Suprapubic skin (tissue), 4 donors: ENCODE data around the gene FDX1. TPM values are rescaled to one million over a fixed set of nuclear protein-coding genes. Genes with fewer than 3 reads are reported as not detected.

Experiments
- DNase-seq, 2 donors: peaks; one replicate each; pipeline ENCODE4 v3.0.0-alpha.2; 2019; ENCODE audit warnings: low spot score in 2 of 2
- H3K27ac ChIP-seq: fragments of 200-600 bp; sonication (generic); one replicate; pipeline ENCODE4 v1.5.1; 2019
- H3K27me3 ChIP-seq: fragments of 200-600 bp; sonication (generic); one replicate; pipeline ENCODE4 v1.5.1; 2019
- H3K36me3 ChIP-seq: fragments of 200-600 bp; sonication (generic); one replicate; pipeline ENCODE4 v1.5.1; 2019
- H3K4me1 ChIP-seq: fragments of 200-600 bp; sonication (generic); one replicate; pipeline ENCODE4 v1.5.1; 2019
- H3K4me3 ChIP-seq: fragments of 200-600 bp; sonication (generic); one replicate; pipeline ENCODE4 v1.5.1; 2019; ENCODE audit warnings: mild to moderate bottlenecking
- H3K9me3 ChIP-seq: fragments of 200-600 bp; sonication (generic); one replicate; pipeline ENCODE4 v1.5.1; 2019
- EP300 ChIP-seq: sonication (generic); formaldehyde crosslinking; IDR thresholded peaks from one replicate; pipeline ENCODE4 v1.6.1; 2017; ENCODE audit warnings: antibody characterized with exemption
- POLR2A ChIP-seq, 2 donors: fragments of 450-650 bp; IDR thresholded peaks; one replicate each; pipeline ENCODE4 v1.6.1; 2017; ENCODE audit warnings: antibody characterized with exemption in 2 of 2, mild to moderate bottlenecking in 2 of 2, moderate library complexity in 2 of 2
- POLR2AphosphoS5 ChIP-seq, 3 donors: sonication (generic); formaldehyde crosslinking; IDR thresholded peaks; one replicate each; pipeline ENCODE4 v1.6.1; 2017; ENCODE audit warnings: antibody characterized with exemption in 3 of 3
- WGBS: methylation state at CpG from one replicate; pipeline ENCODE4 v1.1.5; 2018; 5-methylcytosine and 5-hydroxymethylcytosine counted together
- total RNA-seq, 4 donors: library from RNA; depleted of rRNA; stranded (reverse); fragments of >200 nt; gene quantifications; one replicate each; pipeline ENCODE4 v1.1.0, GENCODE V29; 2016
- TF ChIP-seq, protein P1 (sequence below), 2 donors: fragments of 200-600 bp in 1 of 2; fragments of 450-650 bp in 1 of 2; sonication (generic) in 1 of 2; IDR thresholded peaks; one replicate each; pipeline ENCODE4 v1.5.1; 2016 to 2019; ENCODE audit warnings: antibody characterized with exemption in 2 of 2, mild to moderate bottlenecking in 1 of 2, moderate library complexity in 1 of 2

Gene FDX1
- total RNA-seq, 4 donors from 2014 or later: 6.0 to 14.6 (median 8.7) TPM

GRCh38 chr11:110512026-110512425 lies 82.3 kb downstream of the FDX1 start:
- Histone ChIP-seq H3K9me3 (no peaks in the 10 kb centered on the region), H3K36me3 (no peaks in the 10 kb centered on the region), H3K4me3 (no peak overlapping the region), H3K27me3 (no peaks in the 10 kb centered on the region), H3K4me1 (no peaks in the 10 kb centered on the region), H3K27ac (no peak overlapping the region)
- 76% methylated on average over 1 of the region's 1 CpG for WGBS
- DNase-seq: no peak
- TF ChIP-seq POLR2A (IDR thresholded peaks at IDR 0.05): no peak
- no peak for TF ChIP-seq POLR2AphosphoS5 (IDR thresholded peaks at IDR 0.05)
- no peak for TF ChIP-seq EP300
- TF ChIP-seq, protein P1, sequence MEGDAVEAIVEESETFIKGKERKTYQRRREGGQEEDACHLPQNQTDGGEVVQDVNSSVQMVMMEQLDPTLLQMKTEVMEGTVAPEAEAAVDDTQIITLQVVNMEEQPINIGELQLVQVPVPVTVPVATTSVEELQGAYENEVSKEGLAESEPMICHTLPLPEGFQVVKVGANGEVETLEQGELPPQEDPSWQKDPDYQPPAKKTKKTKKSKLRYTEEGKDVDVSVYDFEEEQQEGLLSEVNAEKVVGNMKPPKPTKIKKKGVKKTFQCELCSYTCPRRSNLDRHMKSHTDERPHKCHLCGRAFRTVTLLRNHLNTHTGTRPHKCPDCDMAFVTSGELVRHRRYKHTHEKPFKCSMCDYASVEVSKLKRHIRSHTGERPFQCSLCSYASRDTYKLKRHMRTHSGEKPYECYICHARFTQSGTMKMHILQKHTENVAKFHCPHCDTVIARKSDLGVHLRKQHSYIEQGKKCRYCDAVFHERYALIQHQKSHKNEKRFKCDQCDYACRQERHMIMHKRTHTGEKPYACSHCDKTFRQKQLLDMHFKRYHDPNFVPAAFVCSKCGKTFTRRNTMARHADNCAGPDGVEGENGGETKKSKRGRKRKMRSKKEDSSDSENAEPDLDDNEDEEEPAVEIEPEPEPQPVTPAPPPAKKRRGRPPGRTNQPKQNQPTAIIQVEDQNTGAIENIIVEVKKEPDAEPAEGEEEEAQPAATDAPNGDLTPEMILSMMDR (IDR thresholded peaks at IDR 0.05): no peak

GRCh38 chr11:110513259-110513801 lies 83.6 kb downstream of the FDX1 start:
- no peaks in the 10 kb centered on the region for H3K4me1 ChIP-seq
- TF ChIP-seq POLR2A (IDR thresholded peaks at IDR 0.05) (no peak), EP300 (no peak), POLR2AphosphoS5 (IDR thresholded peaks at IDR 0.05) (no peak)
- TF ChIP-seq, protein P1 (IDR thresholded peaks at IDR 0.05): no peak
- DNase-seq: no peak
- H3K27me3 ChIP-seq: no peaks in the 10 kb centered on the region
- H3K36me3 ChIP-seq: no peaks in the 10 kb centered on the region
- H3K9me3 ChIP-seq: no peaks in the 10 kb centered on the region
- no peak overlapping the region for H3K4me3 ChIP-seq
- H3K27ac ChIP-seq: no peak overlapping the region
- 70% methylated on average over 12 of the region's 12 CpGs for WGBS

DNA sequence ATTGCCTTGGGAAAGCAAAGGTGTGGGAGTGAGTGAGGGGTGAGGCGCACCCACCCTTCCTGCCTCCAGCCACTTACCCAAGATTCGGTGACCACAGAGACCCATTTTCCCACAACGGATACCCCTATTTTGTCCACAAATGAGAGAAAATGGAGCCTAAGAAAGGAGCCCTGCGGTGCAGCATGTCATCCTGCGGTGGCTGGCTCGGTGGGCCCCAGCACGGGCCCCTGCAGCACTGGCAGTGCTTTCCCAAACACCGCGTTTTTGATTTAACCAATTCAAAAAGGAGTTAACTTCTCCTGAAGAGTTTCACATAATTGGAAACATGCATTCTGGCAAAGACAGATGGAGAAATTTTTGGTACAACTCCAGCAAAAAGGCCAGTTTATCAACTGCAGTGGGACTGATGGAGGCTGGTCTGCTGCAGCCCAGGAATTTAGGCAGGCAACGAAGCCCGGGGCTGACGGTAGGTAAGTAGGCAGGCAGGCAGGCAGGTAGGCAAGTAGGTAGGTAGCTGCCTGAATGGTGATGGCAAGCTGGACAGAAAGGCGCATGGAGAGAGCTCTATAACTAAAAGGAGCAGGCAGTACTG lies 84.2 kb downstream of the FDX1 start:
- TF ChIP-seq EP300 (no peak), POLR2A (IDR thresholded peaks at IDR 0.05) (no peak), POLR2AphosphoS5 (IDR thresholded peaks at IDR 0.05) (no peak)
- TF ChIP-seq, protein P1 (IDR thresholded peaks at IDR 0.05): no peak
- DNase-seq: no peak
- H3K27ac ChIP-seq: no peak overlapping the region

More for the DNA sequence above, 84.2 kb downstream of the FDX1 start:
- Histone ChIP-seq H3K9me3 (no peaks in the 10 kb centered on the region), H3K4me1 (no peaks in the 10 kb centered on the region), H3K36me3 (no peaks in the 10 kb centered on the region), H3K4me3 (no peak overlapping the region), H3K27me3 (no peaks in the 10 kb centered on the region)
- 67% methylated on average over 13 of the region's 13 CpGs for WGBS

Other genes with a start within 250 kb of the FDX1 start
- 10 to 100 TPM; 24.8 to 46.4 (median 38.3) TPM for gene RDX, start 133.3 kb upstream of the FDX1 start, total RNA-seq